SK-N-SH (cell line): ENCODE results near the gene PDE4B.

ENCODE experiments used
- EP300 ChIP-seq, 2 experiments: IDR thresholded peaks; 2 replicates each; pipeline versions ENCODE4 v1.4.0 to v1.6.1; 2012; ENCODE audit warnings: borderline replicate concordance in 1 of 2, low read depth in 1 of 2, low read length in 1 of 2
- GABPA ChIP-seq: IDR thresholded peaks from 2 replicates; pipeline ENCODE4 v1.4.0; 2012; ENCODE audit warnings: low read depth, mild to moderate bottlenecking
- TEAD4 ChIP-seq: IDR thresholded peaks from 2 replicates; pipeline ENCODE4 v1.4.0; 2012; ENCODE audit warnings: mild to moderate bottlenecking, borderline replicate concordance; ENCODE audit not compliant: insufficient read depth
- USF1 ChIP-seq: IDR thresholded peaks from 2 replicates; pipeline ENCODE4 v1.4.0; 2012; ENCODE audit warnings: low read depth, borderline replicate concordance
- TF ChIP-seq, protein P1 (sequence below): fragments of 200-600 bp; sonication (generic); IDR thresholded peaks from 2 replicates; pipeline ENCODE4 v1.6.1; 2017; ENCODE audit warnings: antibody characterized with exemption, mild to moderate bottlenecking, moderate library complexity

- TF ChIP-seq GABPA = no peak
- no peak for TF ChIP-seq USF1
- TF ChIP-seq EP300 (IDR thresholded peaks at IDR 0.05; ENCODE audit: borderline replicate concordance in 1 of 2, low read depth in 1 of 2, low read length in 1 of 2) = no peak
- TF ChIP-seq, protein P1, sequence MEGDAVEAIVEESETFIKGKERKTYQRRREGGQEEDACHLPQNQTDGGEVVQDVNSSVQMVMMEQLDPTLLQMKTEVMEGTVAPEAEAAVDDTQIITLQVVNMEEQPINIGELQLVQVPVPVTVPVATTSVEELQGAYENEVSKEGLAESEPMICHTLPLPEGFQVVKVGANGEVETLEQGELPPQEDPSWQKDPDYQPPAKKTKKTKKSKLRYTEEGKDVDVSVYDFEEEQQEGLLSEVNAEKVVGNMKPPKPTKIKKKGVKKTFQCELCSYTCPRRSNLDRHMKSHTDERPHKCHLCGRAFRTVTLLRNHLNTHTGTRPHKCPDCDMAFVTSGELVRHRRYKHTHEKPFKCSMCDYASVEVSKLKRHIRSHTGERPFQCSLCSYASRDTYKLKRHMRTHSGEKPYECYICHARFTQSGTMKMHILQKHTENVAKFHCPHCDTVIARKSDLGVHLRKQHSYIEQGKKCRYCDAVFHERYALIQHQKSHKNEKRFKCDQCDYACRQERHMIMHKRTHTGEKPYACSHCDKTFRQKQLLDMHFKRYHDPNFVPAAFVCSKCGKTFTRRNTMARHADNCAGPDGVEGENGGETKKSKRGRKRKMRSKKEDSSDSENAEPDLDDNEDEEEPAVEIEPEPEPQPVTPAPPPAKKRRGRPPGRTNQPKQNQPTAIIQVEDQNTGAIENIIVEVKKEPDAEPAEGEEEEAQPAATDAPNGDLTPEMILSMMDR = no peak
- TF ChIP-seq TEAD4 = no peak
Measured at GRCh38 chr1:66058558-66058957, 265.9 kb downstream of the PDE4B start.
